ENCODE data around the gene LYST. TPM values are rescaled to one million over a fixed set of nuclear protein-coding genes. Genes with fewer than 3 reads are reported as not detected.

Gene LYST
- total and polyA plus RNA-seq, 2 donors = 25.7 to 67.4 TPM

- peak overlapping the region; percentile 99 to 100 for H3K27ac ChIP-seq (ENCODE audit: low read depth in 1 of 2, low read length in 1 of 2)
- peak overlapping the region; percentile 85 to 90 for H3K4me3 ChIP-seq (ENCODE audit: low read length in 2 of 2)
- no peaks in the 10 kb centered on the region for H3K27me3 ChIP-seq (ENCODE audit: control insufficient read depth in 2 of 2, insufficient read depth in 1 of 2, low read length in 1 of 2)
- H3K9me3 ChIP-seq (ENCODE audit: control insufficient read depth in 2 of 2, insufficient read depth in 1 of 2, low read length in 1 of 2) = peaks cover 0 to 3% of the 10 kb centered on the region in 2 donors
- WGBS = 2% methylated on average over 56 of the region's 56 CpGs
- DNase-seq (ENCODE audit: low read depth in 6 of 9, low spot score in 9 of 9) = peak; percentile 87 to 99 (median 98)
- H3K4me1 ChIP-seq (ENCODE audit: control insufficient read depth in 2 of 2, insufficient read depth in 2 of 2, low read length in 2 of 2) = peaks cover 22 to 43% of the 10 kb centered on the region in 2 donors
- H3K36me3 ChIP-seq (ENCODE audit: control insufficient read depth in 2 of 2, insufficient read depth in 2 of 2, low read length in 1 of 2) = peaks cover 0 to 2% of the 10 kb centered on the region in 2 donors
These were observed 473 bp upstream of the LYST start for GRCh38 chr1:235866913-235867845.

GRCh38 chr1:235865565-235866204 lies 1.0 kb downstream of the LYST start:
- DNase-seq (ENCODE audit: low read depth in 6 of 9, low spot score in 9 of 9) = peak in 1 of 9 donors; percentile 65
- Histone ChIP-seq H3K27me3 (ENCODE audit: control insufficient read depth in 2 of 2, insufficient read depth in 1 of 2, low read length in 1 of 2) (no peaks in the 10 kb centered on the region), H3K36me3 (ENCODE audit: control insufficient read depth in 2 of 2, insufficient read depth in 2 of 2, low read length in 1 of 2) (peaks cover 0 to 7% of the 10 kb centered on the region in 2 donors), H3K4me3 (ENCODE audit: low read length in 2 of 2) (peak overlapping the region; percentile 90 to 93), H3K4me1 (ENCODE audit: control insufficient read depth in 2 of 2, insufficient read depth in 2 of 2, low read length in 2 of 2) (peaks cover 22 to 43% of the 10 kb centered on the region in 2 donors), H3K27ac (ENCODE audit: low read depth in 1 of 2, low read length in 1 of 2) (peak overlapping the region; percentile 95 to 97), H3K9me3 (ENCODE audit: control insufficient read depth in 2 of 2, insufficient read depth in 1 of 2, low read length in 1 of 2) (peaks cover 0 to 3% of the 10 kb centered on the region in 2 donors)
- WGBS = 11% methylated on average over 16 of the region's 16 CpGs

- peak overlapping the region; percentile 58 to 95 for H3K27ac ChIP-seq (ENCODE audit: low read depth in 1 of 2, low read length in 1 of 2)
- peaks cover 0 to 7% of the 10 kb centered on the region in 2 donors for H3K36me3 ChIP-seq (ENCODE audit: control insufficient read depth in 2 of 2, insufficient read depth in 2 of 2, low read length in 1 of 2)
- no peaks in the 10 kb centered on the region for H3K27me3 ChIP-seq (ENCODE audit: control insufficient read depth in 2 of 2, insufficient read depth in 1 of 2, low read length in 1 of 2)
- peaks cover 0 to 3% of the 10 kb centered on the region in 2 donors for H3K9me3 ChIP-seq (ENCODE audit: control insufficient read depth in 2 of 2, insufficient read depth in 1 of 2, low read length in 1 of 2)
- peak in 3 of 9 donors; percentile 21 to 56 (median 37) for DNase-seq (ENCODE audit: low read depth in 6 of 9, low spot score in 9 of 9)
- WGBS = 83% methylated on average over 2 of the region's 3 CpGs
- peak overlapping the region; percentile 90 to 93 for H3K4me3 ChIP-seq (ENCODE audit: low read length in 2 of 2)
- H3K4me1 ChIP-seq (ENCODE audit: control insufficient read depth in 2 of 2, insufficient read depth in 2 of 2, low read length in 2 of 2) = peaks cover 22 to 43% of the 10 kb centered on the region in 2 donors
These were observed 1.7 kb downstream of the LYST start for GRCh38 chr1:235864931-235865525.

GRCh38 chr1:235864469-235864868 lies 2.2 kb downstream of the LYST start:
- Histone ChIP-seq H3K27ac (ENCODE audit: low read depth in 1 of 2, low read length in 1 of 2) (peak overlapping the region in 1 of 2 donors; percentile 95), H3K27me3 (ENCODE audit: control insufficient read depth in 2 of 2, insufficient read depth in 1 of 2, low read length in 1 of 2) (no peaks in the 10 kb centered on the region), H3K9me3 (ENCODE audit: control insufficient read depth in 2 of 2, insufficient read depth in 1 of 2, low read length in 1 of 2) (peaks cover 0 to 3% of the 10 kb centered on the region in 2 donors), H3K36me3 (ENCODE audit: control insufficient read depth in 2 of 2, insufficient read depth in 2 of 2, low read length in 1 of 2) (peaks cover 0 to 7% of the 10 kb centered on the region in 2 donors), H3K4me1 (ENCODE audit: control insufficient read depth in 2 of 2, insufficient read depth in 2 of 2, low read length in 2 of 2) (peaks cover 19 to 45% of the 10 kb centered on the region in 2 donors), H3K4me3 (ENCODE audit: low read length in 2 of 2) (peak overlapping the region; percentile 90 to 93)
- no peak for DNase-seq (ENCODE audit: low read depth in 6 of 9, low spot score in 9 of 9)
- WGBS = 96% methylated on average over 10 of the region's 10 CpGs

- Histone ChIP-seq H3K9me3 (ENCODE audit: control insufficient read depth in 2 of 2, insufficient read depth in 1 of 2, low read length in 1 of 2) (no peaks in the 10 kb centered on the region), H3K27ac (ENCODE audit: low read depth in 1 of 2, low read length in 1 of 2) (peak overlapping the region in 1 of 2 donors; percentile 95), H3K4me1 (ENCODE audit: control insufficient read depth in 2 of 2, insufficient read depth in 2 of 2, low read length in 2 of 2) (peaks cover 20 to 44% of the 10 kb centered on the region in 2 donors), H3K4me3 (ENCODE audit: low read length in 2 of 2) (peak overlapping the region; percentile 90 to 93), H3K36me3 (ENCODE audit: control insufficient read depth in 2 of 2, insufficient read depth in 2 of 2, low read length in 1 of 2) (peaks cover 0 to 9% of the 10 kb centered on the region in 2 donors), H3K27me3 (ENCODE audit: control insufficient read depth in 2 of 2, insufficient read depth in 1 of 2, low read length in 1 of 2) (no peaks in the 10 kb centered on the region)
- DNase-seq (ENCODE audit: low read depth in 6 of 9, low spot score in 9 of 9) = no peak
- WGBS = 95% methylated on average over 4 of the region's 4 CpGs
These were observed 3.0 kb downstream of the LYST start for GRCh38 chr1:235863699-235864093.

- H3K36me3 ChIP-seq (ENCODE audit: control insufficient read depth in 2 of 2, insufficient read depth in 2 of 2, low read length in 1 of 2) = peaks cover 0 to 12% of the 10 kb centered on the region in 2 donors
- no peaks in the 10 kb centered on the region for H3K27me3 ChIP-seq (ENCODE audit: control insufficient read depth in 2 of 2, insufficient read depth in 1 of 2, low read length in 1 of 2)
- H3K27ac ChIP-seq (ENCODE audit: low read depth in 1 of 2, low read length in 1 of 2) = no peak overlapping the region
- no peak overlapping the region for H3K4me3 ChIP-seq (ENCODE audit: low read length in 2 of 2)
- peaks cover 17 to 41% of the 10 kb centered on the region in 2 donors for H3K4me1 ChIP-seq (ENCODE audit: control insufficient read depth in 2 of 2, insufficient read depth in 2 of 2, low read length in 2 of 2)
- no peaks in the 10 kb centered on the region for H3K9me3 ChIP-seq (ENCODE audit: control insufficient read depth in 2 of 2, insufficient read depth in 1 of 2, low read length in 1 of 2)
- no peak for DNase-seq (ENCODE audit: low read depth in 6 of 9, low spot score in 9 of 9)
These were observed 4.8 kb downstream of the LYST start for GRCh38 chr1:235861857-235862256.

GRCh38 chr1:235860829-235861228 lies 5.9 kb downstream of the LYST start:
- H3K9me3 ChIP-seq (ENCODE audit: control insufficient read depth in 2 of 2, insufficient read depth in 1 of 2, low read length in 1 of 2) = no peaks in the 10 kb centered on the region
- no peak overlapping the region for H3K4me3 ChIP-seq (ENCODE audit: low read length in 2 of 2)
- peaks cover 0 to 12% of the 10 kb centered on the region in 2 donors for H3K36me3 ChIP-seq (ENCODE audit: control insufficient read depth in 2 of 2, insufficient read depth in 2 of 2, low read length in 1 of 2)
- 97% methylated on average over 1 of the region's 1 CpG for WGBS
- H3K4me1 ChIP-seq (ENCODE audit: control insufficient read depth in 2 of 2, insufficient read depth in 2 of 2, low read length in 2 of 2) = peaks cover 17 to 42% of the 10 kb centered on the region in 2 donors
- no peak for DNase-seq (ENCODE audit: low read depth in 6 of 9, low spot score in 9 of 9)
- peak overlapping the region in 1 of 2 donors; percentile 4 for H3K27ac ChIP-seq (ENCODE audit: low read depth in 1 of 2, low read length in 1 of 2)
- no peaks in the 10 kb centered on the region for H3K27me3 ChIP-seq (ENCODE audit: control insufficient read depth in 2 of 2, insufficient read depth in 1 of 2, low read length in 1 of 2)

- Histone ChIP-seq H3K9me3 (ENCODE audit: control insufficient read depth in 2 of 2, insufficient read depth in 1 of 2, low read length in 1 of 2) (no peaks in the 10 kb centered on the region), H3K36me3 (ENCODE audit: control insufficient read depth in 2 of 2, insufficient read depth in 2 of 2, low read length in 1 of 2) (peaks cover 0 to 12% of the 10 kb centered on the region in 2 donors), H3K4me3 (ENCODE audit: low read length in 2 of 2) (no peak overlapping the region), H3K27me3 (ENCODE audit: control insufficient read depth in 2 of 2, insufficient read depth in 1 of 2, low read length in 1 of 2) (no peaks in the 10 kb centered on the region), H3K27ac (ENCODE audit: low read depth in 1 of 2, low read length in 1 of 2) (peak overlapping the region in 1 of 2 donors; percentile 8), H3K4me1 (ENCODE audit: control insufficient read depth in 2 of 2, insufficient read depth in 2 of 2, low read length in 2 of 2) (peaks cover 17 to 38% of the 10 kb centered on the region in 2 donors)
- 94% methylated on average over 1 of the region's 1 CpG for WGBS
- DNase-seq (ENCODE audit: low read depth in 6 of 9, low spot score in 9 of 9) = no peak
These were observed 6.9 kb downstream of the LYST start for GRCh38 chr1:235859789-235860188.

Measured in thymus (tissue), 11 donors.